T-helper 1 cell treated with Interleukin-12 subunit alpha and Interleukin-12 subunit beta and Interleukin-4 antibody, amounts not matched to agents 30 ng/mL and 1 ng/mL, for 36 hours (primary cell): ENCODE measurements around the gene C10orf105. TPM values are rescaled to one million over a fixed set of nuclear protein-coding genes. Genes with fewer than 3 reads are reported as not detected.

Source experiments
- intact Hi-C: fragments of 100-400 bp; cut with micrococcal nuclease; formaldehyde crosslinking; loops from one replicate; pipeline ENCODE4 v1.15.1; 2024
- total RNA-seq: library from RNA; stranded (reverse); gene quantifications from 2 replicates; pipeline ENCODE4 v1.2.3, GENCODE V29; 2022

Gene C10orf105
- total RNA-seq, 1 donor from 2014 or later = 0.42 TPM

DNA sequence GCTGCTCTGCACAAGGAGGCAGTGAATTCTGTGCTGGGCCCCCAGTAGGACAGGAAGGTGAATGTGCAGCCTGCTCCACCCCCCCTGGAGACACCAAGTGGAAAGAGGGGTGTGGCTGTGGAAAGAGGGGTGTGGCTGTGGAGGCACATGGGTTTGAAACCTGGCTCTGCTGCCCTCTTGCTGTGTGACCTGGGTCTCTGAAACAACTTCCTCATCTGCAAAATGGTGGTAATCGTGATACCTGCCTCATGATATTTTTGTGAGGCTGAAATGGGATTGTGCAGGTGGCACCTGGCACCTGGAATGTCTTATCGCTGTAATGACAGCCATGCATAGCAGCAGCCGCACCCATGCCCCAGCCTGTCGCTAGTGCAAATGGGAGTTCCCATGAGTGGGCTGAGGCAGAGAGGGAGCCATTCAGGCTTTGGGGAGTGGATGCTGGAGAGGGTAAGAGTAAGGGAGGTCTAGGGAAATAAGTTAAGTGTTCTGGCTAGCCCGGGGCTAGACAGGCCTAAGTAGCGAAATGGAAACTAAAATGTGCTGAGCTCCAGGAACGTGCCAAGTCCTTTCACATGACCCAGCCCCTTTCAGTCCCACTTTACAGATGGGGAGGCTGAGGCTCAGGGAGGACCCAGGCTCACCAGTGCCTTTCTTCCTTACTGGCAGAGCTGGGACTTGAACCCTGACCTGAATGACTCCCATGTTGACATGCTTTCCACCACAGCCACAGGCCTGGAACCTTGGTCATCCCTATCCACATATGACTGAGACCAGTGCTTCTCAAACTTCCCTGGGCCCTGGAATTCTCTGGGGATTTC lies 35.0 kb downstream of the C10orf105 start:
- intact Hi-C loops = no loop called here

DNA sequence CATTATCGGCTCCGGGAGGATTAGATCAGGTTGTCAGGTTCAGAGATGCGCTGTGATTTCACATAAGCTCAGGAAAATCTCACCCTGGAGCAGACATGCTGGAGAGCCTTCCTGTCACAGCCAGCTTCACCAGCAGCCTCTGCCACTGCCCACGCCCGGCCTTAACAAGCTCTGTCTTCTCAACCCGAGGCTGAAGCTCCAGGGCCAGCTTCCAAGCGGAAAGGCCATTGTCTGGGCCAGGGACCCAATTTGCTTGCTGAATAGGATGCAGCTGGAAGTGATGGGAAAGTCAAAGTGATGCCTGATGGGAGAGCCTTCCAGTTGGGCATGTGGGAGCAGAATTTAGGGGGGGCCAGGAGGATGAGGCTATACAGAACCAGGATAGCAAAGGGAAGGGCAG lies 36.3 kb downstream of the C10orf105 start:
- intact Hi-C loops = no loop called here

DNA sequence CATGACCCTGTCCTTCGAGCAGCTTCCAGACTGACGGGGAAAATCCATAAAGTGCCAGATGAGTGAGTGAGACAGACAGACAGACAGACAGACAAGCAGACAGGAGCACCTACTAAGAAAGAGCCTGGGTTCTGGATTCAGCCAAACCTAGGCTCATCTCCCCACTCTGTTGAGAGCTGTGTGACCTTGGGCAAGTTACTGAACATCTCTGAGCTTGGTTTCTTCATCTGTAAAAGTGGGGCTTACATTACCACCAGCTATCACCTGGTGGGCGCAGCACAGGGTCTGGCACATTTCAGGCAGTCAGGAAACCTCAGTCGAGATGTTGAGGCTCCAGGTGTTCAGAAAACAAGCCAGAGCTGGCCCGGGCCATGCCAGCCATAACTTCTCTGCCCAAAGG lies 37.6 kb downstream of the C10orf105 start:
- intact Hi-C loops = no loop called here

DNA sequence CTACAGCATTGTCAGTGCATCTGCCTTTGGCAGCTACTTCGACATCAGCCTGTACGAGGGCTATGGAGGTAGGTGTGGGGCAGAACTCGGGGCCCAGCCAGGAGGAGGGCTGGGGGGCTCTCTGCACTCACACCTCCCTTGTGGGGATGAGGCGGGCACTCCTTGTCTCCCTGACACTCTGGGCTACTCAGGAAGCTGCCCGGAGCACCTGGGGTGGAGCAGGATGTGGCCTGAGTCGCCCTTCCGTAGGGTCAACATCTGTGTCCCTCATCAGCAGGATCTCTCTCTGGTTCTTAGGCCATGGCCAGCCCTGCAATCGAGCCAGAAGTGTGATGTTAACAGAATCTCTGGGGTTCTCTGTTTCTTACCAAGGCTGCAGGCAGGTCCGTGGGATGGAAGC lies 40.2 kb downstream of the C10orf105 start:
- intact Hi-C loops = no loop called here

DNA sequence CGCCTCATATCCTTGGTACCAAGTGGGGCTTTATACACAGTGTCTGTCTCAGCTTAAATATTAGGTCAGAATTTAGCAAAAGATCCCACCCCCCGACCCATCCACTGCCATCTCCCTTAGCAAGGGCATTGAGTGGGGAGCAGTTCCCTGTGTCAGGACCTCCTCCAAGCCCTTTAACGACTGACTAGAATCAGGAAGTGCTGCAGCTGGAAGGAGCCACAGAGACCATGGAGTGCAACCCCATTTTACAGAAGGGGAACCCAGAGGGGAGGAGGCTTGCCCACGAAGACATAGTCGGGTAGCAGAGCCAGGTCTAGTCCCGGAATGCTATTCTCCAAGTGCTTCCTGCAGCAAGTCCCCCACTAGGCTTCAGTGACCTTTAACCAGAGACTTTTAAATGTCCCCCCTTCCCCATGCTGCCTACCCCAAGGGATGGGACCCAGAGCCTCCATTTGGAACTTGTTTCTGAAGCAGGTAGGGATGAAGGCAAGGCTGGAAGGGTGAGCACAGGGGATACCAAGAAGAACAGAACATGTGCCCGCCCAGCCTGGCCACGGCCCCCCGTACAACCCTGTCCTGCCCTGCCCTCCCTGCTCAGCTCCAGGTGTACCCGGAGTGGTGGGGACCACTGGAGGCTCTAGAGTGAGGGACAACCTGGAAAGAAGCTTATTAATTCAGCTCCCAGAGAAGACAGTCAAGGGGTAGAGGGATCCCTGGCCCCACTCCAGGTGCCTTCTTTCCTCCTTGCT lies 41.3 kb downstream of the C10orf105 start:
- intact Hi-C loops = no loop called here

DNA sequence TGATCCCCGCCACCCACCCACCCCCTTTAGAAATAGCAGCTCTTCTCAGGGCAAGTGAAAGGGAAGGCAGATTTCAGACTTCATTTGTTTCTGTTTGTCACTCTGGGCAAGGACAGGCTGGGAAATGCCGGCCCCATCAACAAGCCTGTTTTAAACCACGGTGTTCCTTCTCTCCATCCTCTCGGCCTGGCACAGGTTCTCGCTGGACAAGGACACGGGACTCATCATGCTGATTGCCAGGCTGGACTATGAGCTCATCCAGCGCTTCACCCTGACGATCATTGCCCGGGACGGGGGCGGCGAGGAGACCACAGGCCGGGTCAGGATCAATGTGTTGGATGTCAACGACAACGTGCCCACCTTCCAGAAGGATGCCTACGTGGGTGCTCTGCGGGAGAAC lies 42.3 kb downstream of the C10orf105 start:
- intact Hi-C loops = no loop called here

DNA sequence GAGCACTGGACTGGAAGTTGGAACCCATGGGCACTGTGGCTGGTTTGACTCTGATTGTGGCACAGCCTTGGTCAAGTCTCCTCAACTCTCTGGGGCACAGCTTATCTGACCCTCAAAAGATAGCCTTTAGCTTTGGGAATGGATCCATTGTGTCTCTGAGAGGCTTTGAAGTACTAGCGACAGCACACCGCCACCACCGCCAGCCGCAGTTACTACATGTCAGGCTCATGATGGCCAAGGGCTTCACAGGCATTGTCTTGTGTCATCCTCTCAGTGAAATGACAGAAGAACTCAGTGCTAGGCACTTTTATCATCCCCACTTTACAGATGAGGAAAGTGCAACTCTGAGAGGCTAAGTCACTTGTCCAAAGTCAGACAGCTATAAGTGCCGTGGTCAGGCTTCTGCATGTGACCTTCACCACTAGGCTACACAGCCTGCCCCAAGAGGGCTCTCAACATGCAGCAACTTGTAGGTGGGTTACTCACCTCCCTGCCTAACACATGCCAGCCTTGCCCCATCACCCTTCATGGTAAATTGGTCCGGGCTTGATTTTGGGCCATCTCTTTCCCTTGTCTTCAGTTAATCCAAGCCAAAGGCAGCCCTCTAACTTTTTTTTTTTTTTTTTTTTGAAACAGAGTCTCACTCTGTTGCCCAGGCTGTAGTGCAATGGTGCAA lies 44.1 kb downstream of the C10orf105 start:
- intact Hi-C loops = no loop called here

DNA sequence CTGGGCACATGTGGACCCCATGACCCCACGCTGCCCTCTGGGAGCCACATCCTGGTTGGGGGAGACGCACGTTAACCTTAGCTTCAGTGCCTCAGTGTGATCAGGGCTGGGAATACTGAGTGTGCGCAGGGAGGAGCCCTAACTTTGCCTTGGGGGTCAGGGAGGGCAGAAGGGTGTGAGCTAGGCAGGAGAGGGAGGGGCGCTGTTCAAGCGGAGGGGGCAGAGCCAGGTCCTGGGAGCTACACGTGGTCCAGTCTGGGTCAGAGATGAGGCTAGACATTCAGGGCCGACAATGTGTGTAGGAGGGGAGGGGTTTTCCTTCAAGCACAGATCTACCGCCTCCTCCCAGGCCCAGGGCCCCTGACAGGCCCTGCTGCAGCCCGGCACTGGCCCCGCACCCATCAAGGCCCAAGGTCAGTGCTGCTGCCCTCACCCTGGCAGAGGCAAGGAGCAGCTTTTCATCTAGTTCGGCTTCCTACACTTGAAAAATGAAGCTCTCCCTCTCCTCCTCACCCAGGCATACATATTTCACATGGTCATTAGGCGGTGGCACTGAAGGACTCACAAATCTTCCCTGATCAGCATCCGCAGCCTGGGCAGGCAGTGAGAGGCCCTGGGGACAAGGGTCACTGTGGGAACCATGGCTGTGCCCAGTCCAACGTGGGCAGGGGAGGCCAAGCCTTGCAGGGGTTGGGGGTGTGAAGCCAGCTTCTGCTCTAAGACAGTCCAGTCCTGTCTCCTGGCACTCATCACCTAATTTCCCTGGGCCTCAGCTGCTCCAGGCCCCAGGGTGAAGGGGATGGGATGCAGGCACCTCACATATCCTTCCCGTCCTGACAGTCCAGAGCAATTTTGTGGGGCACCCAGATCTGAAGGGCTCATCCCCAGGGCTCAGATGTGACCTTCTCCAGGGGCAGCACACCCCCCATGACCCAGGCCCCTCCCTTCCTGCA lies 47.3 kb downstream of the C10orf105 start:
- intact Hi-C loops = no loop called here

DNA sequence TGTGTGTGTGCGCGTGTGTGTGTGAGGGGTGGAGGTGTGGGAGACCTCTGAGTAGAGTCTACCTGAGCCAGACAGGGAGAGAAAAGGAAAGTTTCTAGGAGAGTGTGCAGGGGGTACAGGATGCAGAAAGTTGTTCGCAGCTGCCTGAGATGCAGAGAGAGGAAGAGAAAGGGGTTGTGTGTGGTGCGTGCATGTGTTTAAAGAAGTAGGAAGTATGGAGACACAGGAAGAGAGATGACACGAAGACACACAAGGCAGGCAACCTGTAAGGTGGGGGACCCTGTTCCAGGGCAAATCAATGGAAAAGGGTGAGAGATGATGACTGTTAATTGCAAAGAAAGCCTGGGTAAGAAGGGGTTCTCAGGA lies 52.2 kb downstream of the C10orf105 start:
- intact Hi-C loops = no loop called here

DNA sequence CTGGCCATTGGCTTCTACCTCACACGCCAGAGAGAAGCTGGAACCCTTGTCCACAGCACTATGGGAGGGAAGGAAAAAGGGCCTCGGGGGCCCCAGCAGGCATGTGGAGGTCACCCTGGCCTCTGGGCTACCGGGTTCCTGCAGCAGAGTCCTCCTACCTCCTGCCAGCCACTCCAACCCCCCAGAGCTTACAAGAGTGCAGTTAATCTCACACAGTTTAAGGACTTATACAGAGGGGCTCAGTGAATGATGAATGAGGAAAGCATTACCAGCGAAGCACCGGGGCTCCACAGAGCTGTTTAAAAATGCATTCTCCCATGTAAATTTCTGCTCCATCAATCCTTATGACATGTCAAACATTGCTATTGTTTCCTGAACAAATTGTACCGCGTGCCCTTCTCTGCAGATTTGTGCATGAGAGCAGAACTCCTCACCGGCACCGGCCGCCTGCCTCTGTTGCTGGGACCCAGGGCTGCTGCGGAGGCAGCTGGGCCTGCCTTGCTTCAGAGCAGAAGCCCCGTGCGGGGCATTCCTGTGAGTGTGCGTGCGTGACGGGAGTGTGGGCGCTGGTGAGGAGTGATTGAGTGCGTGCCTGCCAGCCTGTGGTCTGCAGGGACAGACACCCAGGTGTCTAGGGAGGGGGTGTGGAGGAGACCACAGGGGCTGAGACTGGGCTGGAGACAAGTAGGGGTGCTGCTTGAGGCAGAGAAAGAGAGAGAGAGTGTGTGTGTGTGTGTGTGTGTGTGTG lies 52.8 kb downstream of the C10orf105 start:
- intact Hi-C loops = no loop called here

DNA sequence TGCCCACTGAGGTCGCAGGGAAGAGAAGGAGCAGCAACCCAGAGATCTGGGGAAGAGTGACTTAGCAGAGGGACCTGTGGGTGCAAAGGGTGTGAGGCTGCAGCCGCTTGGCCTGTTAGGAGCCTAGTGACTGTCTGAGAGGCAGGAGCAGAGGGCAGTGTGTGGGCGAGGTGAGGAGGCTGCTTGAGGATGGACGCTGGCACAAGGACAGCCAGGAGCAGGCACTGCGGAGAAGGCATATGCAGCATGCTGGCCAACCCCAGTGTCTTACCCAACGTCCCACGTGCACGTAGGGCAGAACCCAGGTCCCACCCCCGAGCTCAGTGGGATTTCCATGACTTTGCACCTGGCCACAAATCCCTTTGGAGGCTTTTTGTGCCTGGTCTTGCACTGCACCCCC lies 54.1 kb downstream of the C10orf105 start:
- intact Hi-C loops = no loop called here

DNA sequence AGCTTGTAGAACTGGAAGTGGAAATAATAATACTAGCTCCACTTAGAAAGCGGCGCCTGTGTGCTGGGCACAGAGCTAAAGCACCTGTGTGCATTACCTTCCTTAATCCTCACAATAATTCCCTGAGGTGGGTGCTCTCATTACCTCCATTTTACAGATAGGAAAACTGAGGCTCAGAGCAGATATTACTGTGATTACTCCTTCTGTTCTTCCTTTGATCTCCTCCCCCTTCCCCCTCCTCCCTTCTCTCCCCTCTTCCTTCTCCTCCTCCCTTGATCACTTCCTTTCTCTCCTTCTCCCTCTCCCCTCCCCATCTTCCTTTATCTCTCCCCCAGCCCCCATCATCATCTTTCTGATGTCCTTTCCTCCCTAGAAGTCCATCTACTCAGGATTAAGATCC lies 55.0 kb downstream of the C10orf105 start:
- intact Hi-C loops = no loop called here

DNA sequence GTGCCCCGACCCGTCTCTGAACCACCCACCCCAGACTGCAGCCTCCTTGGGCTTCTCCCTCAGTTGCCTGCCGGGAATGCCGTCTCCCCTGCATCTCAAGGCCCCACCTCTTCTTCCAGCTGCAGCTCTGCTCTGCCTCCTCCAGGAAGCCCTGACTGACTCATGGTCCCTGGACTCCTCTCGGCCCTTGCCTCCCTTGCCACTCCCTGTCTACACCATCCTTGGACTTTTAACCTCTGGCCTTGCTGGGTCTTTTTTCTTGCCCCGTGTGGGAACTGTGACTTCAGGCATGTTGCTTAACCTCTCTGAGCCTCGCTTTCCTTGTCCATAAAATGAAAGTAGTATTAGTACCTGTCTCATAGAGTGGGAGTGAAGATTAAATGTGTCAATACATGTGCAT lies 56.3 kb downstream of the C10orf105 start:
- intact Hi-C loops = no loop called here

DNA sequence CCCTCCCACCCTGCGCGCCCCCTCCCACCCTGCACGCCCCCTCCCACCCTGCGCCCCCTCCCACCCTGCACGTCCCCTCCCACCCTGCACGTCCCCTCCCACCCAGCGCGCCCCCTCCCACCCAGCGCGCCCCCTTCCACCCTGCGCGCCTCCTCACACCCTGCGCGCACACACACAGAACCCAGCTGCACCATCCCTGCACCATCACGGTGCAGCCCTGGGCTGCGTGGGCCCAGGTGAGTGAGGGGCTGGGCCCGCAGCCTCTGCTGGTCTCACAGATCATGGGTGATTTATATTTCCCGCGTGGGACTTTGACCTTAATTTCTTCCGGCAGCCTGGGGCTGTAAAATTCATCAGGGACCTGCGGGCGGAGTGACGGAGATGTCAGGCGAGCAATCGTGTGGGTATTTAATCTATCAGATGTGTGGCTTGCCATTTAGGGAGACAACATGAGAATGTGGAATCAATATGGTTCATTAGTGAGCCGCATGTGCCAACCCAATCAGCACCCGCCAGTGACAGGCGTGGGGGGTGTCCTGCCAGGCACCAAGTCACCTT lies 57.7 kb downstream of the C10orf105 start:
- intact Hi-C loops = no loop called here

Other genes starting within 250 kb of the C10orf105 start
- gene VSIR, start 53.7 kb upstream of the C10orf105 start, total RNA-seq = 117 and 118 TPM in 2 replicates
- gene PSAP, start 131.5 kb upstream of the C10orf105 start, total RNA-seq = 188 and 192 TPM in 2 replicates
- gene CHST3, start 244.6 kb upstream of the C10orf105 start, total RNA-seq = not detected in 2 replicates